ENCODE results near the gene PDK2.

Gene PDK2

DNA sequence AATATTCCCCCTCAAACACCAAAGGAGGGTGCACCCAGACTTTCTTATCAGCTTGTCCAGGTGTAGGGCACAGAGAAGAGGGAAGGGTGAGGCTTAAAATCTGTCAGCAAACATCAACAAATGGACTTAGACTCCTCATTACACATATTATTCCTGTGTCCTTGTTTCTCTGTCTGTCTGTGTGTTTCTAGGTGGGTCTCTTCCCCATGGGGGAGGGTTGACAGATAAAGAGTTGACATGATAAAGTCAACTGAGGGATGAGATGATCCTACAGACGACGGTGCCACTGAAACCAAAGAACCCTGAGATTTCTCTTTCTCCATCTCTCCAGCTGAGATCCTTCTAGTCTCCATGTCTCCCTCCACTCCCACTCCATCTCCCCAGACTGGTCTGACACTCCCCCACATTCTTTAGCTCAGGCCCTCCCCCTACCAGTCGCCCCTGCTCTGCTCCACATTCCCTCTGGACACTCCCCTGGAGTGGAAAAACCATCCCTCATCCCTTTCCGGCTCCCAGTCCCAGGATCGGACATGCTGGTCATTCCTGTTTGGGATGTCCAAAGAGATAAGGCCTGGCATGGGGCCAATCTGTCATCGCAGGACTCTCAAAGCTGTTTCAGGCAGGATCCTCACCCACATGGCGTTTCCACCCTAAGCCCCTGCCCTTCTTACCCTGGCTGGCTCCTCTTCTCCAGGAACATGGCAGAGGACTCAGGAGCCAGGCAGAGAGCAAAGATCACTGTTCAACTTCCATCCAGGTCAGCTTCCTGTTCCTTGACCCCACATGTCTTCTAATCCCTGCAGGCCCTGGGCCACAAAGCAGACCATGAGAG lies 42.1 kb upstream of the PDK2 start:
- no peak overlapping the region for H3K4me3 ChIP-seq (ENCODE audit: low read length)
- no peak for DNase-seq (ENCODE audit: low read depth)
- TF ChIP-seq, protein P1, sequence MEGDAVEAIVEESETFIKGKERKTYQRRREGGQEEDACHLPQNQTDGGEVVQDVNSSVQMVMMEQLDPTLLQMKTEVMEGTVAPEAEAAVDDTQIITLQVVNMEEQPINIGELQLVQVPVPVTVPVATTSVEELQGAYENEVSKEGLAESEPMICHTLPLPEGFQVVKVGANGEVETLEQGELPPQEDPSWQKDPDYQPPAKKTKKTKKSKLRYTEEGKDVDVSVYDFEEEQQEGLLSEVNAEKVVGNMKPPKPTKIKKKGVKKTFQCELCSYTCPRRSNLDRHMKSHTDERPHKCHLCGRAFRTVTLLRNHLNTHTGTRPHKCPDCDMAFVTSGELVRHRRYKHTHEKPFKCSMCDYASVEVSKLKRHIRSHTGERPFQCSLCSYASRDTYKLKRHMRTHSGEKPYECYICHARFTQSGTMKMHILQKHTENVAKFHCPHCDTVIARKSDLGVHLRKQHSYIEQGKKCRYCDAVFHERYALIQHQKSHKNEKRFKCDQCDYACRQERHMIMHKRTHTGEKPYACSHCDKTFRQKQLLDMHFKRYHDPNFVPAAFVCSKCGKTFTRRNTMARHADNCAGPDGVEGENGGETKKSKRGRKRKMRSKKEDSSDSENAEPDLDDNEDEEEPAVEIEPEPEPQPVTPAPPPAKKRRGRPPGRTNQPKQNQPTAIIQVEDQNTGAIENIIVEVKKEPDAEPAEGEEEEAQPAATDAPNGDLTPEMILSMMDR (conservative IDR thresholded peaks at IDR 0.05; ENCODE audit: low read length) = no peak

DNA sequence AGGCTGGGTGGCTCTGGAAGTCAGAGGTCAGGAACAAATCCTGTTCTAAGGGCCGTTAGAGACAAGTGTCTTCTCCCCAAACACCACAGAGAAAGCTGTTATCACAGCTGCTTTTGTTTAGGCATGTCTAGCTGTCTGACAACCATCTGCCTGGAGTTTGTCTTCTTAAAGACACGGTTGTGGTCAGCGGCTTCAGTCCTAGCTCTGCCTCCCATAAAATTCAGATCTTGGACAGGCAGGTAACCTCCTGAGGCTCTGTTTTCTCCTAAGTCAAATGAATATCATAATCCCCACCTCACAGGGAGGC lies 41.5 kb upstream of the PDK2 start:
- TF ChIP-seq, protein P1 (conservative IDR thresholded peaks at IDR 0.05; ENCODE audit: low read length) = no peak
- no peak overlapping the region for H3K4me3 ChIP-seq (ENCODE audit: low read length)
- peak; percentile 45 for DNase-seq (ENCODE audit: low read depth)

GRCh38 chr17:50055055-50055425 lies 40.1 kb upstream of the PDK2 start:
- peak overlapping the region; percentile 76 for H3K4me3 ChIP-seq (ENCODE audit: low read length)
- no peak for DNase-seq (ENCODE audit: low read depth)
- TF ChIP-seq, protein P1 (conservative IDR thresholded peaks at IDR 0.05; ENCODE audit: low read length) = no peak

- peak within 1 kb of the TSS; percentile 76 for H3K4me3 ChIP-seq (ENCODE audit: low read length)
- DNase-seq (ENCODE audit: low read depth) = peak; percentile 85
- TF ChIP-seq, protein P1 (conservative IDR thresholded peaks at IDR 0.05; ENCODE audit: low read length) = no peak
Measured at GRCh38 chr17:50055426-50056216, 39.5 kb upstream of the PDK2 start, which contains the start of gene ITGA3. Gene ITGA3 (plus strand): TSS chr17:50056110. CDS start chr17:50056440, 330 bp downstream.

- TF ChIP-seq, protein P1 (conservative IDR thresholded peaks at IDR 0.05; ENCODE audit: low read length) = peak; percentile 48
- peak overlapping the region; percentile 76 for H3K4me3 ChIP-seq (ENCODE audit: low read length)
- peak; percentile 63 for DNase-seq (ENCODE audit: low read depth)
Measured at GRCh38 chr17:50056217-50056960, 38.8 kb upstream of the PDK2 start.

GRCh38 chr17:50056961-50057330 lies 38.2 kb upstream of the PDK2 start:
- peak; percentile 55 for DNase-seq (ENCODE audit: low read depth)
- peak overlapping the region; percentile 76 for H3K4me3 ChIP-seq (ENCODE audit: low read length)
- TF ChIP-seq, protein P1 (conservative IDR thresholded peaks at IDR 0.05; ENCODE audit: low read length) = no peak
